ENCODE results near the gene PPP2R3A.
A peak's percentile ranks its signal among the peaks of the same experiment; 100 is the strongest.

PPP2R3A gene

DNA sequence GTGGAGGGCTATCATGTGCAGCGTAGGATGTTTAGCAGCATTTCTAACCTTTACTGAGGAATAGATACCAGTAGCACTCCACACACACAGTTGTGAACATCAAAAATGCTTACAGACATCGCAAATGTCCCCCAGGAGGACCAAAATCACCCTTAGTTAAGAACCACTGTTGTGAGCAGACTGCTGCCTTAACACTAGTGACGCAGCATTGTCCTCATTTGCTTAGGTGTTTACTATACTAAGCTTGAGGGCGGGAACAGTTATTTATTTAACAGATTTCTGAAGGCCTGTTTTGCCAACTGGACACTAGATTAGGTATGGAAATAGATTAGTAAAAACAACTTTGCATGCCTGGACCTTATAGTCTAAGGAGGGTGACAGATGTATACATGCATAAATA, 2.3 kb downstream of the PPP2R3A start:
- DNase-seq (ENCODE audit: low read depth), result no peak

DNA sequence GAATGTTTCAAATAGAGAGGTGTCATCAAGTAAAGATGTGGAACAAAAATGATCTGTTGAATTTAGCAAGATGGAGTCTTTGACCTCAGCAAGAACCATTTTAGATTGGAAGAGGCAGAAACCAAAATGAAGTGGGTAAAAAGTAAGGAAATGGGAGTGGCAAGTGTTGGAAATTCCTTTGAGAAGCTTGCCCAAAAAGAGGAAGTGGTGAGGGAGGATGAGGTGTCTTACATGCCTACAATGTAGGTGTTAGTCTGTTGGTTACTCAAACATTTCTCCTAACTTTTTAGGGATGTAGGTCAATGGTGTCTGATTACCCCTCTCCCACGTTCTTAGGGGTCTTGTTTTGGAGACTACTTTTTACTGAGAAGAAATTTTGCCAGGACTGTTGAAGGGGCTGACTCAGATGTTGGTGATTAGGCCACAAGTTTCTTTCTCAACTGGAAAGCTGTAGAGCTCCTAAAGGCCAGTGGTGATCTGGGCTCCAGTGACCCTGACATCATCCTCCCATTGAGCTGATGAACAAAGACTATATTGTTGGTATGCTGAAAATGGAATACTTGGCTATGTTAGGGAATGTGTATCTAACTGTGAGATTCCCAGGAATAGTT, 5.1 kb downstream of the PPP2R3A start:
- no peak for DNase-seq (ENCODE audit: low read depth)

DNA sequence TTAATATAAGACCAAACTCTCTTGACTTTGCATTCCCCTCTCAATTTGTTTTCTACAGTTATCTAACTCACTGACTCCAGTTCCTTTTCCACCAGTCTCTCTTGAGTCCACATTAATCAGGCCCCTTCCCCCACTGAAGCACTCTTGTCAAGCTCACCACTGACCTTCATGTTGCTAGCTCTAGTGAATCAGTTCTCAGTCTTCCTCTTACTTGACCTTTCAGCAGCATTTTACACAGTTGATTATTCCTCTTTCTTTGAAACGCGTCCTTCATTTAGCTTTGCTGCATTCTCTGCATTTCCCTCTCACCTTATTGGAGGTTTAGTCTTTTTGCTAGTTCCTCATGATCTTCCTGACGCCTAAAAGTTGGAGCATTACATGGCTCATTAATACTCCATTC, 8.3 kb downstream of the PPP2R3A start:
- no peak for DNase-seq (ENCODE audit: low read depth)

DNA sequence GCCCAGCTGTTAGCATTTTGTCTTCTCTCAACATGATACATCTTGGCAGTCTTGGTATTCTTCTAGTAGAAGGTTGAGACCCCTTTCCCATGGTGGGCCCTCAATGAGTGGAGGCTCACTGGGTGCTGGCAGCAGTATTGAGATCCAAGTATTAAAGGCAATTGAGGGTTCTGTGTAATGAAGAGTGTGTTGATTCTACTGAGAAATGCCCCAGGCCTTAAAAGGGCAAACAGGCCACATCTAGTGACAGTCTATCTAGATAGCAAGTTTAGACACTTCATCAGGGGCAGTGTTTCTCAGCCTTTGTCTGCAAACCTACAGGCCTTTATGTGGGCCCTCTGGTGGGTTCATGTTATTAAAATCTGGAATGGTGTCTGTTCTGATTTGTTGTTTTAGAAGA, 9.5 kb downstream of the PPP2R3A start:
- no peak for DNase-seq (ENCODE audit: low read depth)

DNA sequence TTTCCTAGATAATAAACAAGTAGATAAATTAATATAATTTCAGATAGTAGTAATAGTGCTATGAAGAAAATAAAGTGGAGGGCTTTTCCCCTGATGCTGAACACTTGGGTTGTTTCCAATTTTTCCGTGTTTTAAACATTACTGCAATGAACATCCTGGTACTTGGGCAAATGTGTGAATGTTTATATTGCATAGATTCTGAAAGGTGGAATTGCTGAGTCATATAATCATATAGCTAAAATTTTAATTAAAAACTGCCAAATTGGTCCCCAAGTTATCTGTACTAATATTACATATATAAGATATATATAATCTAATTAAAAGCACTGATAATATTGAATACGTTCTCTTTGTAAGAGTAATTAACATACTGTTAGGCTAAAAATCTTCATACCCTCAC, 10.0 kb downstream of the PPP2R3A start:
- DNase-seq (ENCODE audit: low read depth), result no peak

DNA sequence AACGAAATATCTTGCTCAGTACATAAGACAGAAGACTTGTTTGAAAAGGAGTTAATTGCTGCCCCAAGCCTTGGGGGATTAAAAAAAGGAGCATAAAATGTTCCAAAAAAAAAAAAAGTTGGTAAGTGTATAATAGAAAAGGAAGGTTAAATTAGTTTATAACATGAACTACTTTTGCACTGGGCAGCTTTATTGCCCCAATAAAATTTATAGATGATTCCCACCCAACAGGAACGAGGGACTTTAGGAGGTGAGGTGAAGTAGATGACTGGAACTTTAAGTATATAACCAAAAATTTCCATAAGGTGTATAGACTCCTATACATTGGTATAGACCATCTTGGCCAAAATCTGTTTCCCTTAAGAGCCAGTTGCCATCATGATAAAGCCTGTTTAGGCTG, 14.8 kb downstream of the PPP2R3A start:
- no peak for DNase-seq (ENCODE audit: low read depth)

DNA sequence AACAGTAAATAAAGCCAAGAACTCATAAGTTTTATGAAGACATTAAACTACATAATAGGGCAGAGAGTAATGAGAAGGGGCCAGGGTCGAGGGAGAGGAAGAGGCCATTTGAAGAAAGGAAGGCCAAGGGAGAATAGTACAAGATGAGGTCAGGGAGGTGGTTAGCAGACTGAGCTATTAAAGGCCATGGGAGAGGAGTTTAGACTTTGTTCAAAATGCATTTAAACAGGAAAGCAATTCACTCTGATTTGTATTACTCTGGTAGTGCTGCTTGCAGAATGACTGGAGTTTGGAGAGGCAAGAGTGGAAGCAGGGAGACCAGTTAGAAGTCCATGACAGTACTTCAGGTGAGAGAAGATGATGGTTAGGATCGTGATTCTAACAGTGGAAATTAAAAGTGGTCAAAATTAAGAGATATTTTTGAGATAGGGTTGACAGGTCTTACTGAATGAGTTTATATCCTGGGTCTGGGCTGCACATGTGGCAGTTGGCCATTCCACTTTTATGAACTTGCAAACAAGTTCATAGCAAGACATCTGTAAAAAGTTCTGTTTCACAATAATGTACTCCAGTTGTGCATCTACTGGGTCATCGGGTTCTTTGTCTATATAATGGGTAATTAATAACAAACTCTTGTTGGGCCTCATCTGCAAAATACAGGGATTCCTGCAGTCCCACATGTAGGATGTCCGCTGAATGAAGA, 16.3 kb downstream of the PPP2R3A start:
- DNase-seq (ENCODE audit: low read depth), result no peak

DNA sequence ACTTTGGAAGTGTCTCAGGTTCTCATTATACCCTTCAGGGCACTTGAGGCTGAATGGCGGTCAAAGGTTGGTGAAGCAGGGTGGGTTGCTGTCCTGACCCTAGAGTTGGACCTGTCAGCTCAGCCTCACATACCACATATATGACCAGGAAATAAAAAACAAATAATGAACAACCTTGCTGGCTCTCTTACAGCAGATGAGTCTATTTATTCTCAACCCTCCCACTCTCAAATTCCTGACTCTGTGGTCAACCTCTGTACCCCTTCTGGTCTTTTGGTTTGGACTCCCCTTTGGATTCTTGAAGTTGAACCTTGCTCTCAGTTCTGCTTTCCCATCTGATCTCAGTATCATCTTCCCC, 16.9 kb downstream of the PPP2R3A start:
- no peak for DNase-seq (ENCODE audit: low read depth)

DNA sequence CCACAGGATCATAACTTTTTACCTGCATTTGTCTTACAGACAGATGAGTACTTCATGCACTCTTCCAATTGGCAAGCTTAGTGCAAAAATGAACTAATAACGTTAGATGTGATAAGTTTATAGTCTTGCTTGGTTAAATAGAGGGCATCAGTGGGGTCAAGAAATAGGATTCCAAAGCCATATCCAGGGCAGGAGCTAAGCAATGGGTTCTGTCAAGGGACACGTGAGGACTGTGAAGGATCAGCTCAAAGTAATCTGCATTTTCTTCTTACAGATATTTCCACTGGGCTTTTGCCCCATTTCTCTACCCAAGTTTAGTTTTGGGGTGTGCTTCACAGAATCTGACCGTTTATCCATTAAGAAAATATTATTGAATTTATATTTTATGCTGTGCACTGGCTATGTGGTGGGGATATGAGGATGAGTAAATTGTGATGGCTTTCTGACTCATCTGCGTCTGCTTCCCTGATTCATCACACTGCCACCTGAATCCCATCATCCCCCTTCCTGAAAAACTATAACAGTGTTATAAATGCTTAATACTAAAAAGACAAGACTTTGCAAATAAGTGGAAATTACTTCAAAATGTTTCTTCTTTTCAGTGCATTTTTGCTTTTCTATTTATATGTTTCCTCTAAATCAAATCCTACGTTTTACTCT, 17.5 kb downstream of the PPP2R3A start:
- peak; percentile 38 for DNase-seq (ENCODE audit: low read depth)

DNA sequence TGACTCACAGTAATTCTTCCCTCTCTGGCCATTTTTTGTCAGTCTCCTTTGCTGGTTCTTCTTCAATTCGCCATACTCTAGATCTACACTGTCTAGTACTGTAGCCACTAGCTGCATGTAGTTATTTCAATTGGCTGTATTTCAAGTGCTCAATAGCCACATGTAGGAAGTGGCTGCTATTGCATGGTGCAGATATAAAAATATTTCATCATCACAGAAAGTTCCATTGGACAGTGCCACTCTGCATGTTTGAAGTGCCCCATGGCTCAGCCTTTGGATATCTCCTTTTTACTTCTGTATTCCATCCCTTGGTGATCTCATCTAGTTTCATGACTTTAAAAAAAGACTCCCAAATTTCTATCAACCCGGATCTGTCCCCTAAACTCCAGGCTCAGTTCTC, 22.1 kb downstream of the PPP2R3A start:
- no peak for DNase-seq (ENCODE audit: low read depth)

DNA sequence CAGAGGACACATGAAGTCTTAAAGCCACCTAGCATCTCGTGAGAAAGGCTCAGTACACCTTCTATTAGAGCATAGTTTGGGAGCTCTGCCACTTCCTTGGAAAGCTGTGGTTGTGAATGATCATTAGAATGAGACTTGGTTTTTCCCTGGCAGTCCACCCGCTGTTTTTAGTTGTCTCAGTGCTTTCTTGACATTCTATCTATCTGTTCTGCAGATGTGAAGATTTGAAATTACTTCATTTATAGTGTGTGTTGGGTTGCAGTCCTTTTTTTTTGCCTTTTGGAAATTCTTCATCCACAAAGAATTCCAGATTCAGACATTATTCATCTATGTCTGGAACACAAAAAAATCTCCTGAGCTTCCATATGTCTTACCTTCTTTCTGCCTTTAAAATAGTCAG, 23.7 kb downstream of the PPP2R3A start:
- no peak for DNase-seq (ENCODE audit: low read depth)

DNA sequence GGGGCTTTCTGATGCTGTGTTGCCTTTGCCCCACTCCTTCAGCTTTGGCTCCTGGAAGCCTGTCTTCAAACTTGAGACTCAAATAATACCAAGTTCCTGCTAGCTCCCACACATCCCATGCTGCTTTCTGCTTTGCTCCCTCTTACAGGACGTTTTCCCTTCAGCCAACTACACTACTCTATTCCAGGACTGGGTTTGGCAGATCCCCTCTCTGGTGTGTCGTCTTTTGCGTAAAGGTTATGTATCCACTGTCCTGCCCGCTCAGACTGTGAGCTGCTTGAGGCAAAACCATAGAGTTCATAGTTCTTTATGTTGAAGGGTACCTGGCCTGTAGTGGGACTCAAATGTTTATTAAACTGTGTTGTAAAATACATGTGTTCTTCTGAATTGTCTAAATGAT, 25.4 kb downstream of the PPP2R3A start:
- no peak for DNase-seq (ENCODE audit: low read depth)

DNA sequence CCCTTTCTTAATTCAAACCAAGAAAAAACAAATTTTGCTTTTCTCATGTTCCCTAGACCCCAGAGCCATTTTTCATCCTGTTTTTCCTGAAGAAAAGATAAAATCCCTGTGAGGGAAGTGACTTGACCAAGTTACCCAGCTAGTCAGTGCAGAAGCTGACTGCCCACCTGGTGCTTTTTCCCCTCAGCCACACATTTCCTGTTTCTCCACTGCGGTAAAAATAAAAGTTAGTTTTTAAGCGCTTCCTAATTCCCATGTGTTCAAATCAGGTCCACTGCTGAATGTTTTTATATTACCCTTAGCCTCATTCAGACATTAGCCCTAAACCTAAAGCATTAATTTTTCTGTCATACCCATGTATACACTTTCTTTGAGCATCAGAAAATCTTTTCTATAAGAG, 26.1 kb downstream of the PPP2R3A start:
- no peak for DNase-seq (ENCODE audit: low read depth)

DNA sequence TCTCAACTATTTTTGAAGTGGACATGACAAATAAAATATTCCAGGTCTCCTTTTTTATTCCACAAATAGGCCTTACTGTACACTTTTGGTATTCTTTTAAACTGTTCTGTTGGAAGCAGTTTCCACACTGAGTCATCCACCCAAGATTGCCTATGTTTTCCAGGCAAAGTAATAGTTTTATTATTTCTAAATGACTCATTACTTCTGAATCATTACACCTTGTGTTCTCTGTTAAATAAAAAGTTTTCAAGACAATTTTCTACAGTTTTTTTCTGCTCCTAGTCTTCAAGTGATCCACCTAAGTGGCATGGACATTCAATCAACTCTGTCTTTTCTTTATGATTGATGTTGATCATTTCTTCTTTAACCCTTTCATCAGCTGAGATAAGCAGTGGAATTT, 26.5 kb downstream of the PPP2R3A start:
- DNase-seq (ENCODE audit: low read depth), result peak; percentile 61

DNA sequence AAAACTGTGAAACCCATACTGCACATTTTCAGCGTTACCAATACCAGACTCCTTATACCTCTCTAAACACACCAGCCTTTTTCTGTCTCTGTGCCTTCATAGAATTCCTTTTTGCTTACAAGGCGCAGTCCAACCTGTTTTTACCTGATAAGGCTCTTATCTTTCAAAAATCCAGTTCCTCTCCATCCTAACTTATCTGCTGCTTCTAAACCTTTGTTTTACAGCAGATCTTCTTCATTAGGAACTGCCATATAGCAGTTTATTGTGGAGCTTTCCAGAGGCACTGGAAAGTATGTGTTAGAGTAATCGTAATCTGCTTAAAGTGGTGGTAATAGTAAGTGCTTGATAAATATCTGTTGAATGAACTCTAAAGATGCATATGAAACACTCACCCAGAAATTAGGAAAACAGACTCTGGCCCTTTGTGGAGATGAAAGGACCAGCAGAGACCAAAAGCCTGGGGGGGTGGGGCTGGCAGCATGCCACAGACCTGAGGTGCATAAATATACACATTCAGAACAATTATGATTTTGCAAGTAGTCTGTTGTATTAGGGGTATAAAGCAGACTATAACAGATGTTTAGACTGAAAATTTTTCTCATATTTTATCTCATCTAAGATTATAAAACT, 29.3 kb downstream of the PPP2R3A start:
- no peak for DNase-seq (ENCODE audit: low read depth)

DNA sequence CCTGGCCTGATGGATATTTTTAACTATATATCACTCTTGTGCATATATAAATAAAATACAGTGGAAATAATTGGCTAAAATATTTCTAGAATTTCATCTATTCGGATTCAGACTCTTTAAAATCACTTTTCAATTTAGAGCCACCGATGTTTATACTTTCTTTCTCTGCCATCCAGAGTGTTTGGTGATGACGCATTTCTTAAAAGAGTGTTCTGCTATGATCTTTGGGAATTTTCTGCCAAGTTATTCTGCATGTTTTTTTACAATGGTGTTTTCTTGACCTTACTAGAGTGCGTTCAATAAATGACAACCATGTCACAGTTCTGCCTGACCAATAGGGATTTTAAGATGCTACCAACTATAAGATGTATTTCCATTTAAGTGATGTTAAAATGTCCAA, 30.2 kb downstream of the PPP2R3A start:
- DNase-seq (ENCODE audit: low read depth), result no peak

DNA sequence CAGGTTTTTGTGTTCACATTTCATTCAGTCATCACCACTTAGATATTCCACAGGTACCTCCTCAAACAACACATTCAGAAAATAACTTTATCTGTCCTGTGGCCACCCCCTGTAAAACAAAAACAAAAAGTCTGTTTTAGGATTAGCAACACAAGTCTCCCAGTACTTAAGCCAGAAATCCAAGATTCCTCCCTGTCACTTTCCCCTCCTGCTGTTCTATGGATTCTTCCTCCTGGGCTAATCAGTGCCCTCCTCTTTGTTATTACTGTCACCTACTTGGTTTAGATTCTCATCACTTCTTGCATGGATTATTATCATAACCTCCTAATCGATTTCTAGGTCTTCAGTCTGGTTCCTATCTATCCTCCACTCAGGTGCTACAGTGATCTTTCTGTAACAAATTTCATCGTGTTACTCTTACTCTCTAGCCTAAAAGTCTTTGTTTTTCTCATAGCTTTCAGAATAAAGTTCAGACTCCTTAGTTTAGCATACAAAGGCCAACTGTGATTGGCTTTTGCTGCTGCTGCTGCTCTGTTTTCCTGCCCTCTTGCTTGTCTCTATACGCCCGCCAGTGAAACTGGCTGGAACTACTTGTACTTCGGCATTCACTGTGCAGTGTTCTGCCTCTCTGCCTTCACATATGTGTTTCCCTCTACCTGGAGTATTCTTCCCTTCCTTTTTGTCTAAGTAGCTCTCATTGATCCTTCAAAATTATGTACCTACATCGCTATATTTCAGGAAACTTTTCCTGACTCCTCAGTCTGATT, 32.2 kb downstream of the PPP2R3A start:
- DNase-seq (ENCODE audit: low read depth), result no peak

DNA sequence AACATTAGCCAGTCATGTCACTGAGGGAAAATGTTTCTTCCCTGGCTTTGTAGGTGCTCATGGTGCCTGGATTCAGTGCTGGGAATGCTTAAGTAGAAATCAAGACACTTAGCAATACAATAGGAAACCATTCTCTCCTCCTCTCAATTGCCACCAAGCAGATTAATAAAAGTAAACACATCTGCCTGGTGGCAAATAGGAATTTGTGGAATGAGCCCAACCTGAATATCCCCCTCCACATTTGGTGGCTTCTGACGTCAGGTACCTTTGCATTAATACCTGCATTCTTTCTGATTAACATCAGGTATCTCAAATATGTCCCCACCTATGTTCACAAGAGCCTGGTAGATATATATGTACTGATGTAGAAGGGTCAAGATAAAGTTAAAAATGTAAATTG, 42.7 kb downstream of the PPP2R3A start:
- DNase-seq (ENCODE audit: low read depth), result no peak

DNA sequence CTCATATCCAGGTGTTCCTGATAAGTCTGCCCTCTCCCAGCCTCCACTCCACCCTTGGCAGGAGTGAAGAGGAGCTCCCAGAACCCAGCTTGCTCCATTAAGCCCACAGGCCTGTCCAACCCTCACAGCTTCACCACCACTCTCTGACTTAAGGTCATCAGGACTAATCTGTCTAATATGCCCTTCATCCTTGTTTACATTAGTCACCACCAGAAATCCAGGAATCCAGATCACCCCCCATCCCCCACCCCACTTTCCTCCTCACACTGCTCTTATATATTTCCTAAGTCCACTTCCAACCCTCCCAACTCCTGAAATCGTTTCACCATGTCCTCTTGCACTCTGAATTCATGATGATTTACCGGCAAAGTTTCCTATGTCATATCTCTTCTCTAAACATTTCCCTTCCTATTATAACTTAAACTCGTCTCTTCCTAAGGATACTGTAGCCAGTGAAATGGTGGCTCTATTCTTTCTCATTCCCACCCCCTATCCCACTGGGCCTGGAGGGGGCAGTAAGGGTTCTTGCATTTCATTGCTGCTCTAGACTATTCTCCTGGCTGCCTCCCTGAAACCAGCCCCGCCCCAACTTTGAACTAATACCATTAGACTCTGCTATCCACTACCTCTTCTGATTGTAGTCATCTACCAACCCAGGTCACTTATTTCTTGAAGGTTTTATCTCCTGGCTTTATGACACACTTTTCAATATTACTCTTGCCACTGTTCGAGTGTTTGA, 43.4 kb downstream of the PPP2R3A start:
- DNase-seq (ENCODE audit: low read depth), result no peak

DNA sequence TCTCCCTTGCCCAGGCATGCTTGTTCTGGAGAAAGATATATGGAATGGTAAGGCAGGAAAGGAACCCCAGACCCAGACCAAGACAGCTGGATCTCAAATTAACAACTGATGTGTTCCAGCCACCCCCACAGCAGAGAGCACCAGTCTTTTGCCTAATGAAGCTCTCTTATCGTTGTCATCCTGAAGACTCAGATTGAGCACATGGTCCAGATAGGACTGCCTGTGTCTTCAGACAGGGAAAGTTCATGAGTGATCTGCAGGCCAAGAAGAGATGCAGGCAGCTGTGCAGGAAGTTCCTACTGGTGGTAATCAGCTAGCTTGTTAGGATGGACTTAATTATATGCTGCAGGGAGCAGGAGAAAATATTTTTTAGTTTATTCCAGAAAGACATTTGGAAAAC, 53.3 kb downstream of the PPP2R3A start:
- DNase-seq (ENCODE audit: low read depth), result no peak

DNA sequence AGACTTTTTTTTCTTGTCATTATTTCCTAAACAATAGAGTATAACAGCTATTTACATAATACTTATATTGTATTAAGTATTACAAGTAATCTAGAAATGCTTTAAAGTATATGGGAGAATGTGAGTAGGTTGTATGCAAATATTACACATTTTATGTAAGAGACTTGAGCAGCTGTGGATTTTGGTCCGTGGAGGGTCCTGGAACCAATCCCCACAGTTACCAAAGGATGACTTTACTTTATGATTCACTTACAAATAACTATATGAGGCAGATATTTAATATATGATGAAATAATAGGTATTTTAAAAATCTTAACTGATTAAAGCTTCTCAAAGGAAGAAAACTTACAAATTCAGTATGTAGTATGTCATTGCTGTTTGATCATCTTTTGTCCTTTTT, 56.3 kb downstream of the PPP2R3A start:
- DNase-seq (ENCODE audit: low read depth), result no peak

Data from non-pigmented ciliary epithelial cell (primary cell).